Liver (tissue), 9 donors: ENCODE results near the gene POU2F3. TPM values are rescaled to one million over a fixed set of nuclear protein-coding genes. Genes with fewer than 3 reads are reported as not detected.

Experiments
- DNase-seq: peaks from one replicate; pipeline ENCODE4 v3.0.0-alpha.2; 2017; ENCODE audit warnings: low spot score
- H3K27ac ChIP-seq, 2 donors: one replicate each; pipeline ENCODE4 v1.7.0; 2013; ENCODE audit warnings: inconsistent platforms in 2 of 2, low read length in 2 of 2, control low read depth in 1 of 2, low read depth in 1 of 2, mild to moderate bottlenecking in 1 of 2
- H3K27me3 ChIP-seq, 4 donors: one replicate each; pipeline versions ENCODE4 v1.6.1 to v1.7.0; 2013; ENCODE audit warnings: low read length in 3 of 4, inconsistent platforms in 1 of 4, mild to moderate bottlenecking in 1 of 4, moderate library complexity in 1 of 4; ENCODE audit not compliant: control insufficient read depth in 4 of 4, insufficient read depth in 4 of 4
- H3K36me3 ChIP-seq, 4 donors: one replicate each; pipeline versions ENCODE4 v1.6.1 to v1.7.0; 2013; ENCODE audit warnings: low read length in 3 of 4, mild to moderate bottlenecking in 3 of 4, low read depth in 1 of 4, moderate library complexity in 1 of 4; ENCODE audit not compliant: control insufficient read depth in 4 of 4, insufficient read depth in 3 of 4
- H3K4me1 ChIP-seq, 4 donors: one replicate each; pipeline versions ENCODE4 v1.6.1 to v1.7.0; 2013; ENCODE audit warnings: low read length in 3 of 4, mild to moderate bottlenecking in 3 of 4, moderate library complexity in 1 of 4; ENCODE audit not compliant: control insufficient read depth in 4 of 4, insufficient read depth in 4 of 4
- H3K4me3 ChIP-seq, 3 donors: one replicate each; pipeline versions ENCODE4 v1.6.1 to v1.7.0; 2013; ENCODE audit warnings: low read length in 3 of 3, control low read depth in 1 of 3, low read depth in 1 of 3, mild to moderate bottlenecking in 1 of 3
- H3K9ac ChIP-seq, 2 donors: one replicate each; pipeline ENCODE4 v1.7.0; 2013; ENCODE audit warnings: low read length in 2 of 2, mild to moderate bottlenecking in 2 of 2, moderate library complexity in 2 of 2, control low read depth in 1 of 2, low read depth in 1 of 2
- H3K9me3 ChIP-seq, 4 donors: one replicate each; pipeline versions ENCODE4 v1.6.1 to v1.7.0; 2013; ENCODE audit warnings: low read length in 3 of 4; ENCODE audit not compliant: control insufficient read depth in 4 of 4
- CTCF ChIP-seq: fragments of 150-350 bp; IDR thresholded peaks from 2 replicates; pipeline ENCODE4 v1.5.1; 2017; ENCODE audit warnings: improper control_type of control experiment, low read depth, low read length; ENCODE audit not compliant: missing input control
- EGR1 ChIP-seq, 2 donors: IDR thresholded peaks; 2 replicates each; pipeline ENCODE4 v1.6.1; 2016 to 2018; ENCODE audit warnings: antibody characterized with exemption in 2 of 2, low read depth in 2 of 2
- FOXA1 ChIP-seq: IDR thresholded peaks from 2 replicates; pipeline ENCODE4 v1.6.1; 2016; ENCODE audit warnings: antibody characterized with exemption
- FOXA2 ChIP-seq: IDR thresholded peaks from 2 replicates; pipeline ENCODE4 v1.6.1; 2016; ENCODE audit warnings: antibody characterized with exemption
- GABPA ChIP-seq, 2 donors: IDR thresholded peaks in 1 of 2; conservative IDR thresholded peaks in 1 of 2; 2 replicates each; pipeline ENCODE4 v1.6.1; 2016; ENCODE audit warnings: antibody characterized with exemption in 2 of 2, mild to moderate bottlenecking in 1 of 2, moderate library complexity in 1 of 2
- HNF4A ChIP-seq, 2 donors: conservative IDR thresholded peaks; 2 replicates each; pipeline ENCODE4 v1.6.1; 2016; ENCODE audit warnings: antibody characterized with exemption in 2 of 2, mild to moderate bottlenecking in 2 of 2
- HNF4G ChIP-seq: IDR thresholded peaks from 2 replicates; pipeline ENCODE4 v1.6.1; 2016; ENCODE audit warnings: antibody characterized with exemption
- JUND ChIP-seq, 2 donors: IDR thresholded peaks; 2 replicates each; pipeline ENCODE4 v1.6.1; 2016; ENCODE audit warnings: antibody characterized with exemption in 2 of 2
- NR2F2 ChIP-seq: IDR thresholded peaks from 2 replicates; pipeline ENCODE4 v1.6.1; 2016; ENCODE audit warnings: antibody characterized with exemption
- RAD21 ChIP-seq, 2 donors: IDR thresholded peaks; 2 replicates each; pipeline ENCODE4 v1.6.1; 2016; ENCODE audit warnings: antibody characterized with exemption in 2 of 2, mild to moderate bottlenecking in 2 of 2
- REST ChIP-seq: IDR thresholded peaks from 2 replicates; pipeline ENCODE4 v1.6.1; 2016; ENCODE audit warnings: antibody characterized with exemption, mild to moderate bottlenecking
- RXRA ChIP-seq, 2 donors: IDR thresholded peaks; 2 replicates each; pipeline ENCODE4 v1.6.1; 2017 to 2018; ENCODE audit warnings: antibody characterized with exemption in 2 of 2, mild to moderate bottlenecking in 1 of 2
- SP1 ChIP-seq: IDR thresholded peaks from 2 replicates; pipeline ENCODE4 v1.6.1; 2018; ENCODE audit warnings: antibody characterized with exemption, mild to moderate bottlenecking
- TAF1 ChIP-seq: conservative IDR thresholded peaks from 2 replicates; pipeline ENCODE4 v1.6.1; 2016; ENCODE audit warnings: antibody characterized with exemption, mild to moderate bottlenecking
- YY1 ChIP-seq: IDR thresholded peaks from 2 replicates; pipeline ENCODE4 v1.6.1; 2016; ENCODE audit warnings: antibody characterized with exemption, mild to moderate bottlenecking
- whole genome bisulfite sequencing: extraction: QIAGEN DNeasy Blood & Tissue Kit; methylation state at CpG from one replicate; pipeline ENCODE4 v1.1.7; 2013; 5-methylcytosine and 5-hydroxymethylcytosine counted together
- polyA plus RNA-seq, 2 donors: library from polyadenylated mRNA; stranded (reverse) in 1 of 2; unstranded in 1 of 2; fragments of 200-250 nt in 1 of 2; fragments of >200 nt in 1 of 2; fragmentation: Nextera tagmentation in 1 of 2; extraction: Ambion mirVana in 1 of 2; gene quantifications; one replicate each; pipeline versions ENCODE4 v1.2.1 to v1.2.3, GENCODE V29; 2013 to 2015
- total RNA-seq, 2 donors: library from RNA; depleted of rRNA; stranded (reverse); fragments of >200 nt; gene quantifications; one replicate each; pipeline ENCODE4 v1.2.3, GENCODE V29; 2014
- TF ChIP-seq, protein P1 (sequence below): IDR thresholded peaks from 2 replicates; pipeline ENCODE4 v1.6.1; 2016; ENCODE audit warnings: antibody characterized with exemption
- TF ChIP-seq, protein P2 (sequence below): IDR thresholded peaks from 2 replicates; pipeline ENCODE4 v1.6.1; 2016; ENCODE audit warnings: antibody characterized with exemption
- donor health status: healthy.
- donor health status: healthy.
- donor health status: healthy.
- donor health status: healthy.
- donor health status: healthy.

The POU2F3 gene
- total and polyA plus RNA-seq, 4 donors = not detected

DNA sequence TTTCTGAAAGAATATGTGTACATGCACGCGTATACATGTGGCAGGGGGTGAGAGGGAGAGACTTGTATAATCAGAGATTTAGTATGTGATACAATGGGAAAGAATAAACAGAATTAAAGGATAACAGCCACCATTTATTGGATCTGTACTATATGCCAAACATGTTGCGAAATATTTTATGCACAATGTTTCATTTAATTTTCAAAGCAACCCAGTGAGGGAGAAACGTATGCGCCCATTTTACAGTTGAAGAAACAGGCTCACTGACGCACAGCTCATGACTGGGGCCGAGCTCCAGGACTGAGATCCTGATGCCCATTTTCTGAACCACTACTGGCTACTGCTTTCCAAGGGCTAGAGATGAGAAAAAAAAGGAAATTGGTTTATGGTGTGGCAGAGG, 32.4 kb upstream of the POU2F3 start:
- Histone ChIP-seq H3K4me1 (peaks cover 7 to 52% (median 18%) of the 10 kb centered on the region in 4 donors), H3K36me3 (no peaks in the 10 kb centered on the region), H3K9ac (peak overlapping the region in 1 of 2 donors; percentile 58), H3K9me3 (no peaks in the 10 kb centered on the region), H3K4me3 (peak overlapping the region in 1 of 3 donors; percentile 47), H3K27ac (peak overlapping the region; percentile 93 to 95), H3K27me3 (no peaks in the 10 kb centered on the region)
- WGBS = 71% methylated on average over 7 of the region's 7 CpGs
- TF ChIP-seq, protein P1, sequence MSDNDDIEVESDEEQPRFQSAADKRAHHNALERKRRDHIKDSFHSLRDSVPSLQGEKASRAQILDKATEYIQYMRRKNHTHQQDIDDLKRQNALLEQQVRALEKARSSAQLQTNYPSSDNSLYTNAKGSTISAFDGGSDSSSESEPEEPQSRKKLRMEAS = no peak
- TF ChIP-seq RXRA (IDR thresholded peaks at IDR 0.05) (no peak), FOXA1 (no peak), GABPA (IDR thresholded peaks at IDR 0.05 in 1 of 2, conservative IDR thresholded peaks at IDR 0.05 in 1 of 2) (no peak), YY1 (no peak), HNF4G (no peak), FOXA2 (no peak)
- DNase-seq = no peak

DNA sequence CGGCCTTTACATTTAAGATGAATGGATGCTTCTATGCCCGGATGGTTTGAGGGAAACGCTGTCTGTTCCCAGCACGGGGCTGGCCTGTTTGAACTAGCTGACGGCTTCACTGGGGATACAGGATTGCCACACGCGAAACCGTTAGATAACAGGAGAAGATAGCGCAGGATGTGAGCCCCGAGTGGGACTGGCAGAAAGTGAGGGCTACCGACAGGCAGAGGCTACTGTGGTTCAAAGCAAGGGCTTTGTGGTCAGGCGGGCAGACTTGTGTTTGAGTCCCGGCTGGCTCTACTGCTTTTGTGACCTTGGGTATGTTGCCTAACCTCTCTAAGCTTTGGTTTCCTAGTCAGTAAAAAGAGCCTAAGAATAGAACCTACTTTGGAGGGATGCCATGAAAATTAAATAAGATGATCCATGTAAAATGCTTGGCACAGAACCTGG, 31.9 kb upstream of the POU2F3 start:
- H3K4me1 ChIP-seq = peaks cover 7 to 55% (median 21%) of the 10 kb centered on the region in 4 donors
- H3K27ac ChIP-seq = peak overlapping the region; percentile 93 to 95
- WGBS = 11% methylated on average over 13 of the region's 13 CpGs
- no peaks in the 10 kb centered on the region for H3K9me3 ChIP-seq
- H3K36me3 ChIP-seq = no peaks in the 10 kb centered on the region
- peak overlapping the region in 1 of 2 donors; percentile 58 for H3K9ac ChIP-seq
- TF ChIP-seq RXRA (IDR thresholded peaks at IDR 0.05) (peak; percentile 87 to 88), FOXA1 (peak; percentile 28), GABPA (IDR thresholded peaks at IDR 0.05 in 1 of 2, conservative IDR thresholded peaks at IDR 0.05 in 1 of 2) (peak in 1 of 2 donors; percentile 24), NR2F2 (peak; percentile 74), REST (peak; percentile 22), SP1 (peak; percentile 78), EGR1 (IDR thresholded peaks at IDR 0.05; ENCODE audit: low read depth in 2 of 2) (no peak), CTCF (no peak), HNF4G (peak; percentile 21), JUND (IDR thresholded peaks at IDR 0.05) (peak; percentile 23 to 42), FOXA2 (no peak), YY1 (peak; percentile 46), HNF4A (conservative IDR thresholded peaks at IDR 0.05) (peak; percentile 62 to 73), RAD21 (IDR thresholded peaks at IDR 0.05) (peak in 1 of 2 donors; percentile 53), TAF1 (no peak)
- TF ChIP-seq, protein P1 = peak; percentile 70
- TF ChIP-seq, protein P2, sequence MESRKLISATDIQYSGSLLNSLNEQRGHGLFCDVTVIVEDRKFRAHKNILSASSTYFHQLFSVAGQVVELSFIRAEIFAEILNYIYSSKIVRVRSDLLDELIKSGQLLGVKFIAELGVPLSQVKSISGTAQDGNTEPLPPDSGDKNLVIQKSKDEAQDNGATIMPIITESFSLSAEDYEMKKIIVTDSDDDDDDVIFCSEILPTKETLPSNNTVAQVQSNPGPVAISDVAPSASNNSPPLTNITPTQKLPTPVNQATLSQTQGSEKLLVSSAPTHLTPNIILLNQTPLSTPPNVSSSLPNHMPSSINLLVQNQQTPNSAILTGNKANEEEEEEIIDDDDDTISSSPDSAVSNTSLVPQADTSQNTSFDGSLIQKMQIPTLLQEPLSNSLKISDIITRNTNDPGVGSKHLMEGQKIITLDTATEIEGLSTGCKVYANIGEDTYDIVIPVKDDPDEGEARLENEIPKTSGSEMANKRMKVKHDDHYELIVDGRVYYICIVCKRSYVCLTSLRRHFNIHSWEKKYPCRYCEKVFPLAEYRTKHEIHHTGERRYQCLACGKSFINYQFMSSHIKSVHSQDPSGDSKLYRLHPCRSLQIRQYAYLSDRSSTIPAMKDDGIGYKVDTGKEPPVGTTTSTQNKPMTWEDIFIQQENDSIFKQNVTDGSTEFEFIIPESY = peak; percentile 16
- peak overlapping the region in 2 of 3 donors; percentile 0 to 47 for H3K4me3 ChIP-seq
- DNase-seq = no peak
- H3K27me3 ChIP-seq = no peaks in the 10 kb centered on the region
